ENCODE data around the gene B3GAT2.

Gene B3GAT2

DNA sequence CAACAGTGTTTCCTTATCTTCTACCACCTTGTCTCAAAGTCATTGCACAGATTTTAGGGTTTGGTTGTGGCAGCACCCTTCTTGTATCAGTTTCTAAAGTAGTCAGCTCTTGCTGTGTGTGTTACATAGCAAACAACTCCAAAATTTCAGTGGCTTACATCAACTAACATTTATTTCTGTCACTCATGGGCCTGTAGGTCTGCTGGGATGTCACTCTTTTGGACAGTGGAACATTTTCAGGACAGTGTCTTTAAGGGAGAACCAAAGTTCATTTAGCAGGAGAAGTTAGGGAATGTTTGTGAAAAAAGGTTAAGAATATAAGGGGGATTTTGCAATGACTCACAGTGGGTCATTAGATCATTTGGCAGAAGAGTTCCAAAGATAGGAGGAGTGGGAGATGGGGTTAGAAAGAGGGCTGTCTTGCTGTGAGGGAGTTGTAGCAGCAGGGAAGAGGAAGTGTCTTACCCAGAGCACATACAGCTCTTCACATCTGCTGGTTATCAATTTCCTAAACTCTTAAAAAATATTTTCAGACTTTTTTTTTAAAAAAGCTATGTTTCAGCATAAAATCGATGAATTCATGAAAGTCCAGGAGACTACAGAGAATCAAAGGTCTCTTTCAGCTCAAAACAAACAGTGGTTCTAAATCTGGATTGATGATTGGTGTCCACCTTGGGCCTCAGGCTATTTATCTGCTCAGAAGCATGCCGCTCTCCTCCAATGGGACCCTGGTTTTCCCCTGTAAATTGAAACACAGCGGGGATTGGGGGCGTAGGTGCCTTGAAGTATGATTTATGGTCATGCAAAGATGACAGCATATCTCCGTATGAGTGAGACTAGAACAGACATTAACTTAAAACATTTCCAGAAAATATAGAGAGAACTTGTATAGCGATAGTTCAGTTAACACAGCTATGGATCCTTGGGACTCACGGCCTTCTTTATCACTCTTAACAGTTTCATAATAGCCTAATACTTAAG lies 117.3 kb downstream of the B3GAT2 start:
- no peak for DNase-seq

DNA sequence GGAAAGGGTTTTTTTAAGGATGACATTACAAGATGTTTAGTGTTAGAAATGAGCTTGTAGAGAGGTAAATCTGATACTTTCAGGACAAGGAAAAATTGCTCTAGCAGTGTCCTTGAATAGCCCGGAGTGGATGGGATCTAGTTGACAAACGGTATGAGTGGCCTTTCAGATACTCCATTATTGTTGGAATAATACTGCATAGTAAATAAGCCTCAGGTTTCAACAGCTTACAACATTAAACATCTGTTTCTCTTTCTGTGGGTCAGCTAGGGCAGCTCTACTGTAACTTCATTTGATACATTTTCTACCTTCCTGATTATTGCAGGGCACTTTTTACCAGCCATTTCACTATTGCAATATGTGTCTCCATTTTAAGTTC lies 118.0 kb downstream of the B3GAT2 start:
- no peak for DNase-seq

DNA sequence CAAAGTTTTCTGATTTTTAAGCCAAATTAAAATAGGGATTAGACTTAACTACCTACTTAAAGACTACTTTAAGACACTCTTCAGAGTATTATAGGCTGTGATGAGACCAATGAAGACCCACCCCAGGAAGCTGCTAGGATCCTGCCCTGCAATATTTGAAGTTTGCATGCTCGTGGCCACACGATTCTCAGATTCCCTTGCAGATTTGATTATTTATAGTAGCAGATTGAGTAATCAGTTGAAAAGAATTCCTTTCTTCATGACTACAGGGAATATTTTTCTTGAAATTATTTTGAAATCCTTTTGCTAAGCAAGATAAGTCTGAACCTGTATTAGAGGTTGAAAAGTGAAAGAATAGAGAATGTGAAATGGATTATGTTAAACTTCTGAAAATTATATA lies 122.3 kb downstream of the B3GAT2 start:
- no peak for DNase-seq

DNA sequence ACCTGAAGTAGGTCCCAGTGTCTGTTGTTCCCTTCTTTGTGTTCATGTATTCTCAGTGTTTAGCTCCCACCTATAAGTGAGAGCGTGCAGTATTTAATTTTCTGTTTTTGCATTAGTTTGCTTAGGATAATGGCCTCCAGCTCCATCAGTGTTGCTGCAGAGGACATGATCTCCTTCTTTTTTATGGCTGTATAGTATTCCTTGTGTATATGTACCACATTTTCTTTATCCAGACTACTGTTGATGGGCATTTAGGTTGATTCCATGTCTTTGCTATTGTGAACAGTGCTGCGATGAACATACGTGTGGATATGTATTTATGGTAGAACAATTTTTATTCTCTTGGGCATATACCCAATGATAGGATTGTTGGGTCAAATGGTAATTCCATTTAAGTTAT lies 125.4 kb downstream of the B3GAT2 start:
- no peak for DNase-seq

DNA sequence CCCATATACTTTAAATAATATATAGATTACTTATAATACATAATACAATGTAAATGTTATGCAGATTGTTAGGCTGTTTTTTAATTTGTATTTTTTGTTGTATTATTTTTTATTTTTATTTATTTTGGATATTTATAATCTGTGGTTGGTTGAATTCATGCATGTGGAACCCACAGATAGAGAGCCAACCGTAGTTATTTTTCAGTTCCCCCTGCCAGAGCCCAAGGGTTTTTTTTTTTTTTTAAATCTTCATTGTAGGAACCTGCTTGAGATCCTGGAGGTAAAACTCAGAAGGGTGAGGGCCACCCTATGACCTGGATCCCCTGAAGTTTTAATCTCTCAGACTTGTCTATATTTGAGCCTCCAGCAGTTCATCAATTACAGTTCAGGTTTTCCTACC lies 133.2 kb downstream of the B3GAT2 start:
- DNase-seq: no peak

DNA sequence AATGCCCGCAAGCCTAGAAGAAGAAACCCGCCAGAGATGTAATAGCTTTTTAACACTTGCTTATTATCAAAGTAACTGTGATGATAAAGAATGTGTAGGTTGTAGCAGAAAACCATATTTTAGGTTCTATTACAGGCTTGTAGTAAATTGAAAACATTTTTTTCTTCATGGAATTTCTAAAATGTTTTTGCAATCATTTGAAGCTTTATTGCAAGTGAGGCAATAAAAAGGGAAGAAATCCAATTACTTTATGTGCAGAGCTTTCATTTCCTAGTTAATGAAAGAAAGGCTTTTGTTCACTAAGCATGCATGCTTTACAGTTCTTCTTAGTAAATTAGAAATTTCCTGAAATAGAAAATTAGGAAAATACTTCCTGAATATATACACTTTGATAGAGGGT lies 135.1 kb downstream of the B3GAT2 start:
- DNase-seq: no peak

DNA sequence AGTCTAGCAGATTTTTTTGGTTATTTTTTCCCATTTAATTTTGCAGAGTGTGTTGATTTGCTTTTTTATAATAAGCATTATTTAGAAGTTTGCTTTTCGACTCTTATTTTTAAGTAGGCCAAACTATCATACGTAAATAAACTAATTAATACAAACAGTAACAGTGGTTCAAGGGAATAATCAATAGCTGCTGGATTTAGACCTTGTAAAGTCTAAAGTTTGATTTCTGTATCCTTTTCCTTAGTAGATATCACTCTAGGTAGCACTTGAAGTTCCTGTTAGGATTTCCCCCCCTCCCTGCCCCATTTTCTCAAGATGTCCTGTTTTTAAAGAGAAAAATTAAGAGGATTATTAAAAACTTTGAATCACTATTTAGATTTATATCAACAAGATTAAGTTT lies 136.1 kb downstream of the B3GAT2 start:
- no peak for DNase-seq

DNA sequence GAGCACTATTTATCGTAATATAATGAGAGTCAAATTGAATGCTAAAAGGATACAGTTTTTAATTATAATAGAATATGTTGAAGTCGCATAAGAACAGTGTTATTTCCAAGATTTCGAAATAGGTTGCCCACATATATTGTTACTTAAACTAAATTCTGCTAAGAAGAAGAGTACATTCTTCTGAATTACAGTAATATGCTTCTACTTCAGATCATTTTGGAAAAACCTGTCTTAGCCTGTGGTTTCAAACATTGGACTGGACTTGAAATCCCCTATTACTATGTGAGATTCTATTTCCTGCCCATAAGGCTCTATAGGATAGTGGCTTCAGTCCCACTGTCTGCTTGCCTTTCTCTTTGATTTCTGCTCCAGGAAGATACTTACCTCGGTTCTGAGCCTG lies 137.2 kb downstream of the B3GAT2 start:
- DNase-seq: no peak

DNA sequence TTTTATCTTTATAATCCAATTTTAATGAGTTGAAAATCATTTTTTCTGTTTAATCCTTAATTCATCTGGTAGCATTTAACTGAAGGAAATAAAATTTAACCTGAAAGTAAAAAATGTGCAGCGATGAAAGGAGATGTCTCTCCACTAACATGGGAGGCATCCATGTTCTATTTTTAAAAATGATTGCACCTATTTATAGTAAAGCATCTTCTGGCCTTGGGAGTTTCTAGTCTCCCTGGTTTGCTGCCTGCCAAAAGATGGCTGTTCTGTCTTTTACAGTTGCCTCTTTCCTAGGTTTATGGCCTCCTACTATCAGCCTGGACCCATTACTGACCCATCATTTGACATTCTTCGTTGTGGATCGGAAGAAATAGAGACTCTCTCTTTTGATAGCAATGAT lies 143.0 kb downstream of the B3GAT2 start:
- DNase-seq: no peak

DNA sequence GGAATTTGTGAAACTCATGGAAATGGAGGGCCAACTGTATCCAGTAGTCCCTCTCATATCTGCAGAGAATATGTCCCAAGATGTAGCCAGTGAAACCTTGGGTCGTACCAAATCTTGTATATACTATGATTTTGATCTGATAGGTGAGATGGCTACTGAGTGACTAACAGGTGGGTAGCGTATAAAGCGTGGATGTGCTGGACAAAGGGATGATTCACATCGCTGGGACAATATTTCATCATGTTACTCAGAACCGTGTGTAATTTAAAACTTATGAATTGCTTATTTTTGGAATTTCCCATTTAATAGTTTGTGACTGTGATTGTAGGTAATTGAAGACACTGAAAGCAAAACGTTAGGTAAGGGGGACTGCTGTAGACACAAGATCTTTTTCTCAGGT lies 145.1 kb downstream of the B3GAT2 start:
- DNase-seq: no peak

Data from effector CD4-positive, alpha-beta T cell (primary cell).